K562 (cell line): Measurements from ENCODE around the gene GNAS-AS1. TPM values are rescaled to one million over a fixed set of nuclear protein-coding genes. Genes with fewer than 3 reads are reported as not detected.

Experiments
- ATAC-seq: fragments of 200-7000 bp; cut with Tn5 transposase; 3 replicates; pipeline ENCODE4 v1.9.1; 2020; ENCODE audit warnings: moderate library complexity
- BruUV-seq: library from RNA; stranded (reverse); fragments of 400-500 nt; replicated peaks from 2 replicates; lab custom pipeline; 2021; lab: Mats Ljungman, UMichigan
- CTCF ChIA-PET: fragments of 300-600 bp; formaldehyde crosslinking; extraction: SDS; loops from one replicate; lab custom pipeline; 2021; ENCODE audit warnings: low intra/inter-chr PET ratio; lab: Yijun Ruan, JAX
- POLR2A ChIA-PET: fragments of 300-600, 350-650 bp; sonication (Branson Sonifier 250); formaldehyde crosslinking; extraction: SDS; loops from one replicate; lab custom pipeline; 2021; ENCODE audit warnings: antibody characterized with exemption, inconsistent platforms; lab: Yijun Ruan, JAX
- DNase-seq, 4 experiments: peaks; one replicate each; pipeline versions ENCODE4 v3.0.0 to v3.0.0-alpha.2; 2011 to 2018; ENCODE audit warnings: low spot score in 3 of 4, mixed read lengths in 3 of 4; ENCODE audit errors: extremely low read depth in 1 of 4
- FAIRE-seq: peaks from 2 replicates; lab custom pipeline; 2011; peaks lifted over from hg19 to GRCh38; lab: Jason Lieb, UNC
- H2AFZ ChIP-seq: 2 replicates; pipeline ENCODE4 v1.6.0; 2011; ENCODE audit warnings: low read depth, low read length, control low read depth, inconsistent platforms
- H3K27ac ChIP-seq: fragments of 200-600 bp; 3 replicates; pipeline ENCODE4 v1.8.0; 2011; ENCODE audit warnings: low read depth, mild to moderate bottlenecking, control low read depth, inconsistent platforms, low read length, moderate library complexity, mixed read lengths; ENCODE audit errors: extremely low read depth
- H3K27me3 ChIP-seq, 2 experiments: fragments of 300-600 bp in 1 of 2; 2 replicates in 1 of 2; 3 replicates in 1 of 2; pipeline versions ENCODE4 v1.6.0 to v1.8.0; 2011; ENCODE audit warnings: inconsistent platforms in 2 of 2, low read length in 2 of 2, mild to moderate bottlenecking in 1 of 2, mixed read lengths in 1 of 2, moderate library complexity in 1 of 2; ENCODE audit not compliant: control insufficient read depth in 2 of 2, insufficient read depth in 2 of 2
- H3K36me3 ChIP-seq: fragments of 300-600 bp; 3 replicates; pipeline ENCODE4 v1.8.0; 2011; ENCODE audit warnings: mild to moderate bottlenecking, low read length, inconsistent platforms; ENCODE audit not compliant: control insufficient read depth, insufficient read depth
- H3K4me1 ChIP-seq, 2 experiments: fragments of 200-600 bp in 1 of 2; replicated peaks in 1 of 2; 2 replicates in 1 of 2; 3 replicates in 1 of 2; pipeline versions ENCODE4 v1.5.1 to v1.8.0; 2011; ENCODE audit warnings: inconsistent platforms in 2 of 2, low read length in 2 of 2, mild to moderate bottlenecking in 1 of 2, mixed read lengths in 1 of 2, moderate library complexity in 1 of 2; ENCODE audit not compliant: control insufficient read depth in 2 of 2, insufficient read depth in 2 of 2
- H3K4me2 ChIP-seq: 2 replicates; pipeline ENCODE4 v1.6.1; 2011; ENCODE audit warnings: low read length, control low read depth, inconsistent platforms, mixed read lengths; ENCODE audit not compliant: insufficient read depth
- H3K4me3 ChIP-seq: fragments of 200-600 bp; sonication (generic), shearing (Covaris generic); 2 replicates; pipeline ENCODE4 v1.5.1; 2016; ENCODE audit warnings: control low read depth, inconsistent platforms
- H3K79me2 ChIP-seq: fragments of 200-600 bp; 3 replicates; pipeline ENCODE4 v1.8.0; 2011; ENCODE audit warnings: low read length, inconsistent platforms; ENCODE audit not compliant: control insufficient read depth, insufficient read depth
- H3K9ac ChIP-seq, 2 experiments: 2 replicates each; pipeline versions ENCODE4 v1.6.0 to v1.6.1; 2011; ENCODE audit warnings: low read depth in 2 of 2, low read length in 2 of 2, control low read depth in 1 of 2, inconsistent platforms in 1 of 2, mild to moderate bottlenecking in 1 of 2, mixed read lengths in 1 of 2; ENCODE audit not compliant: insufficient read depth in 1 of 2
- H3K9me1 ChIP-seq: one replicate; pipeline ENCODE4 v1.6.0; 2011; ENCODE audit warnings: inconsistent platforms, mild to moderate bottlenecking, low read length, moderate library complexity; ENCODE audit not compliant: control insufficient read depth, insufficient read depth
- H3K9me3 ChIP-seq: replicated peaks from 2 replicates; pipeline ENCODE4 v1.5.1; 2011; ENCODE audit warnings: low read depth, low read length, inconsistent platforms; ENCODE audit not compliant: control insufficient read depth, insufficient read depth
- H4K20me1 ChIP-seq: replicated peaks from 2 replicates; pipeline ENCODE4 v1.6.1; 2011; ENCODE audit warnings: low read length, inconsistent platforms, mixed read lengths; ENCODE audit not compliant: control insufficient read depth, insufficient read depth
- GATA2 ChIP-seq: sonication (generic); formaldehyde crosslinking; IDR thresholded peaks from 2 replicates; pipeline ENCODE4 v1.4.0; 2020; ENCODE audit warnings: mild to moderate bottlenecking, missing genetic modification reagents
- ZFP91 ChIP-seq: sonication (generic); formaldehyde crosslinking; IDR thresholded peaks from 2 replicates; pipeline ENCODE4 v1.8.0; 2022; ENCODE audit warnings: mild to moderate bottlenecking, missing genetic modification reagents
- WGBS: fragments of 100-300 bp; shearing (Covaris generic); methylation state at CpG from one replicate; pipeline ENCODE4 v1.1.6; 2016; ENCODE audit warnings: low coverage, mixed read lengths; ENCODE audit not compliant: insufficient coverage; ENCODE audit errors: missing lambda C conversion rate; 5-methylcytosine and 5-hydroxymethylcytosine counted together
- in situ Hi-C: fragments of 300-500 bp; cut with MboI; formaldehyde crosslinking; loops from 4 replicates; pipeline ENCODE4 v1.15.0; 2018; ENCODE audit warnings: inconsistent platforms, mixed read lengths
- intact Hi-C: fragments of 100-400 bp; cut with micrococcal nuclease; formaldehyde crosslinking; loops from 2 replicates; pipeline ENCODE4 v1.14.2; 2022
- polyA plus RNA-seq, 8 experiments: library from polyadenylated mRNA; depleted of rRNA in 4 of 8; stranded (reverse) in 5 of 8; unstranded in 3 of 8; fragments of >200 nt; fragmentation: Nextera tagmentation in 2 of 8; fragmentation: Illumina TruSeq in 1 of 8; extraction: Ambion mirVana in 2 of 8; extraction: Trizol in 1 of 8; gene quantifications; 2 replicates each; pipeline versions ENCODE4 v1.2.1 to v1.2.3, GENCODE V29; 2011 to 2014; ENCODE audit warnings: inconsistent platforms in 1 of 8, missing spikeins in 1 of 8
- total RNA-seq, 7 experiments: library from RNA; depleted of rRNA in 6 of 7; stranded (reverse); fragments of >200 nt in 6 of 7; fragmentation: Illumina TruSeq in 2 of 7; extraction: Trizol in 2 of 7; gene quantifications; 2 replicates each; pipeline versions ENCODE4 v1.2.1 to v1.2.3, GENCODE V29; 2011 to 2021; ENCODE audit warnings: low replicate concordance in 1 of 7

The GNAS-AS1 gene
- total and polyA plus RNA-seq, 9 of the 15 experiments (the other 6 are each of a cell fraction or from before 2014, with no cell fraction given): 0.04 to 2.5 (median 0.25) TPM

GRCh38 chr20:58817748-58818147 lies 33.0 kb downstream of the GNAS-AS1 start:
- intact Hi-C loops (loop anchor here (1.0 kb wide), 1 partner anchor 25 kb away; no protein-coding TSS in a partner anchor), in situ Hi-C loops (loop anchor here (25.0 kb wide), 1 partner anchor 580 kb away; the partner anchor contains the start of gene ANKRD60)
- H4K20me1 ChIP-seq: no peaks in the 10 kb centered on the region
- H3K9me1 ChIP-seq: no peaks in the 10 kb centered on the region
- no peak overlapping the region for H3K4me2 ChIP-seq
- peaks cover 3 to 77% of the 10 kb centered on the region in 2 experiments for H3K27me3 ChIP-seq
- no peaks in the 10 kb centered on the region for H3K79me2 ChIP-seq
- ChIA-PET POLR2A (interaction anchor here (0.7 kb wide), 1 partner anchor 176 kb away, joined by 3 read pairs; no protein-coding TSS in a partner anchor), CTCF (interaction anchor here (1.1 kb wide), 1 partner anchor 270 kb away, joined by 6 read pairs; no protein-coding TSS in a partner anchor)
- H3K9ac ChIP-seq: no peak overlapping the region; a peak in 1 of 4 replicates
- no peaks in the 10 kb centered on the region for H3K9me3 ChIP-seq
- H3K4me3 ChIP-seq: no peak overlapping the region
- ATAC-seq: no peak
- no peaks in the 10 kb centered on the region for H3K36me3 ChIP-seq
- 21% methylated on average over 9 of the region's 10 CpGs for WGBS
- FAIRE-seq: no peak
- no peak overlapping the region for H3K27ac ChIP-seq
- H2AFZ ChIP-seq: no peak overlapping the region
- BruUV-seq: no TSS peak
- H3K4me1 ChIP-seq: no peaks in the 10 kb centered on the region
- no peak for TF ChIP-seq GATA2 (CRISPR knock-in tag)
- no peak for TF ChIP-seq ZFP91 (CRISPR knock-in tag)
- TF ChIP-seq, all 486 proteins: peak for 0
- no peak for DNase-seq
